ENCODE measurements around the gene RABGAP1L.

DNA sequence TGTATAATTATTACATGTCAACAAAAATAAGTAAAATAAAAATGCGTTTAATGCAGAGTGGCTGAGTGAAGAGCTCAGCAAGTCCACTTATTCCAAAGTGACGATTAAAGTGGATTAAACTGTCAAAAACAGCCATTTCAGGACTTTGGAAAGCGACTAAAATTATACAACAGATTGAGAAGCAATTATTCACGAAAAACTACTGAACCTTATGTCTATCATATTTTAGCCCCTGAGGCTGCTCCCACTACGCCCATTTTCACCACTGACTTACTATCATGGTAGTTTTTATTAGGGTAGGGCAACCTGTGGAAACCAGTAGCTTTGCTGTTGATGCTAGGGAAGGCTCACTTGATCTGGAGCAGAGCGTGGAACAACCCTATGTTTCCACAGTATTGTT lies 174.1 kb downstream of the RABGAP1L start:
- TF ChIP-seq, protein P1, sequence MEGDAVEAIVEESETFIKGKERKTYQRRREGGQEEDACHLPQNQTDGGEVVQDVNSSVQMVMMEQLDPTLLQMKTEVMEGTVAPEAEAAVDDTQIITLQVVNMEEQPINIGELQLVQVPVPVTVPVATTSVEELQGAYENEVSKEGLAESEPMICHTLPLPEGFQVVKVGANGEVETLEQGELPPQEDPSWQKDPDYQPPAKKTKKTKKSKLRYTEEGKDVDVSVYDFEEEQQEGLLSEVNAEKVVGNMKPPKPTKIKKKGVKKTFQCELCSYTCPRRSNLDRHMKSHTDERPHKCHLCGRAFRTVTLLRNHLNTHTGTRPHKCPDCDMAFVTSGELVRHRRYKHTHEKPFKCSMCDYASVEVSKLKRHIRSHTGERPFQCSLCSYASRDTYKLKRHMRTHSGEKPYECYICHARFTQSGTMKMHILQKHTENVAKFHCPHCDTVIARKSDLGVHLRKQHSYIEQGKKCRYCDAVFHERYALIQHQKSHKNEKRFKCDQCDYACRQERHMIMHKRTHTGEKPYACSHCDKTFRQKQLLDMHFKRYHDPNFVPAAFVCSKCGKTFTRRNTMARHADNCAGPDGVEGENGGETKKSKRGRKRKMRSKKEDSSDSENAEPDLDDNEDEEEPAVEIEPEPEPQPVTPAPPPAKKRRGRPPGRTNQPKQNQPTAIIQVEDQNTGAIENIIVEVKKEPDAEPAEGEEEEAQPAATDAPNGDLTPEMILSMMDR (conservative IDR thresholded peaks at IDR 0.05; ENCODE audit: low read length): no peak
- TF ChIP-seq EZH2phosphoT487 (IDR thresholded peaks at IDR 0.05; ENCODE audit: borderline replicate concordance): no peak
